ENCODE measurements around the gene EPN1.

- no peak for TF ChIP-seq CTCF (IDR thresholded peaks at IDR 0.05)
- TF ChIP-seq POLR2A (IDR thresholded peaks at IDR 0.05): no peak
Measured at GRCh38 chr19:55698256-55698655, 23.2 kb downstream of the EPN1 start.
